Mucosa of descending colon (tissue), 3 donors: ENCODE data around the gene BPIFB2. TPM values are rescaled to one million over a fixed set of nuclear protein-coding genes. Genes with fewer than 3 reads are reported as not detected.
A peak's percentile ranks its signal among the peaks of the same experiment; 100 is the strongest.

Experiments used
- ATAC-seq: fragments of 200-7000 bp; cut with Tn5 transposase; one replicate; pipeline ENCODE4 v1.9.1; 2020; ENCODE audit warnings: mild to moderate bottlenecking, moderate library complexity
- DNase-seq, 3 donors: peaks; one replicate each; pipeline ENCODE4 v3.0.0-alpha.2; 2020
- H3K36me3 ChIP-seq: fragments of 200-600 bp; one replicate; pipeline ENCODE4 v1.8.0; 2021; ENCODE audit warnings: low read depth, mild to moderate bottlenecking
- H3K4me1 ChIP-seq: fragments of 200-600 bp; one replicate; pipeline ENCODE4 v1.8.0; 2021; ENCODE audit warnings: low read depth, mild to moderate bottlenecking
- H3K4me3 ChIP-seq: fragments of 200-600 bp; one replicate; pipeline ENCODE4 v1.8.0; 2021; ENCODE audit warnings: mild to moderate bottlenecking
- H3K9me3 ChIP-seq: fragments of 200-600 bp; one replicate; pipeline ENCODE4 v1.8.0; 2021; ENCODE audit warnings: mild to moderate bottlenecking
- intact Hi-C, 2 donors: fragments of 100-400 bp; cut with DNase I in 1 of 2; cut with micrococcal nuclease in 1 of 2; formaldehyde crosslinking; loops; one replicate each; pipeline versions ENCODE4 v1.11.0 to v1.11.1; 2022; cut with DNase I, micrococcal nuclease
- total RNA-seq, 3 donors: library from RNA; stranded (reverse); fragmentation: NEBNext Ultra II Directional in 2 of 3; extraction: Animal tissue kit (Norgen Biotek cat#: 25700) in 2 of 3; gene quantifications; one replicate each; pipeline versions ENCODE4 v1.2.1 to v1.2.4, GENCODE V29; 2021 to 2023
- TF ChIP-seq, protein P1 (sequence below): fragments of 200-600 bp; IDR thresholded peaks from one replicate; pipeline ENCODE4 v1.8.0; 2022; ENCODE audit warnings: antibody characterized with exemption, mild to moderate bottlenecking
- donor health status: DM: no; HTN: no; CAD: no; lungs with moderate emphysema.
- donor health status: DM: no; HTN: no; CAD: no.
- donor health status: DM: no; HTN: yes; CAD: no.

Gene BPIFB2
- total RNA-seq, 3 donors from 2014 or later = not detected

GRCh38 chr20:32966382-32966781 lies 41.1 kb upstream of the BPIFB2 start:
- ATAC-seq (no peak), DNase-seq (no peak)
- H3K9me3 ChIP-seq = no peaks in the 10 kb centered on the region
- no peaks in the 10 kb centered on the region for H3K36me3 ChIP-seq
- intact Hi-C loops = no loop called here
- no peak overlapping the region for H3K4me3 ChIP-seq
- no peaks in the 10 kb centered on the region for H3K4me1 ChIP-seq
- TF ChIP-seq, protein P1, sequence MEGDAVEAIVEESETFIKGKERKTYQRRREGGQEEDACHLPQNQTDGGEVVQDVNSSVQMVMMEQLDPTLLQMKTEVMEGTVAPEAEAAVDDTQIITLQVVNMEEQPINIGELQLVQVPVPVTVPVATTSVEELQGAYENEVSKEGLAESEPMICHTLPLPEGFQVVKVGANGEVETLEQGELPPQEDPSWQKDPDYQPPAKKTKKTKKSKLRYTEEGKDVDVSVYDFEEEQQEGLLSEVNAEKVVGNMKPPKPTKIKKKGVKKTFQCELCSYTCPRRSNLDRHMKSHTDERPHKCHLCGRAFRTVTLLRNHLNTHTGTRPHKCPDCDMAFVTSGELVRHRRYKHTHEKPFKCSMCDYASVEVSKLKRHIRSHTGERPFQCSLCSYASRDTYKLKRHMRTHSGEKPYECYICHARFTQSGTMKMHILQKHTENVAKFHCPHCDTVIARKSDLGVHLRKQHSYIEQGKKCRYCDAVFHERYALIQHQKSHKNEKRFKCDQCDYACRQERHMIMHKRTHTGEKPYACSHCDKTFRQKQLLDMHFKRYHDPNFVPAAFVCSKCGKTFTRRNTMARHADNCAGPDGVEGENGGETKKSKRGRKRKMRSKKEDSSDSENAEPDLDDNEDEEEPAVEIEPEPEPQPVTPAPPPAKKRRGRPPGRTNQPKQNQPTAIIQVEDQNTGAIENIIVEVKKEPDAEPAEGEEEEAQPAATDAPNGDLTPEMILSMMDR = no peak

GRCh38 chr20:32966881-32967781 lies 40.4 kb upstream of the BPIFB2 start:
- H3K9me3 ChIP-seq = no peaks in the 10 kb centered on the region
- ATAC-seq = peak; percentile 47
- intact Hi-C loops = no loop called here
- no peaks in the 10 kb centered on the region for H3K4me1 ChIP-seq
- peak in 1 of 3 donors; percentile 28 for DNase-seq
- no peaks in the 10 kb centered on the region for H3K36me3 ChIP-seq
- no peak overlapping the region for H3K4me3 ChIP-seq
- TF ChIP-seq, protein P1 = no peak

DNA sequence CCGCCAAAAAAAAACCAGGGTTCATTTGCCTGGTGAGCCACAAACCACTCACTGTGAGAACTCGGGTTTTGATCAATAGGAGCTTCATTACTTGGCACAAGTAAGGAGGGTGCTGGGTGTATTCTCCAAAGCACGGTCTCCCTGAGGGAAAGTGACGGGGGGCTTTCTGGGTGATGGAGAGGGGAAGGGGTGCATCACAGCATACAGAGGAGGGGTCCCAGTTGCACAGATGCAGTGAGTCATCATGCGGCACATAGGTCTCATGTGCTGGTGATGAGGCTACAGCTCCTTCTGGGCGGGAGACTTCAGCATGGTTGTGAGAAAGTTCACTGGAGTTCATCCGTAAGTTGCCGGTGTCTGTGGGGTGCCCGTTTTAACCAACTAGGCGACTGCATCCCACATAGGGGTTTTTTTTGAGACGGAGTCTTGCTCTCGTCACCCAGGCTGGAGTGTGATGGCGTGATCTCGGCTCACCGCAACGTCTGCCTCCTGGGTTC lies 39.5 kb upstream of the BPIFB2 start:
- Histone ChIP-seq H3K4me1 (peaks cover 2% of the 10 kb centered on the region), H3K9me3 (no peaks in the 10 kb centered on the region), H3K4me3 (no peak overlapping the region), H3K36me3 (no peaks in the 10 kb centered on the region)
- ATAC-seq (no peak), DNase-seq (no peak)
- intact Hi-C loops = no loop called here
- TF ChIP-seq, protein P1 = no peak

DNA sequence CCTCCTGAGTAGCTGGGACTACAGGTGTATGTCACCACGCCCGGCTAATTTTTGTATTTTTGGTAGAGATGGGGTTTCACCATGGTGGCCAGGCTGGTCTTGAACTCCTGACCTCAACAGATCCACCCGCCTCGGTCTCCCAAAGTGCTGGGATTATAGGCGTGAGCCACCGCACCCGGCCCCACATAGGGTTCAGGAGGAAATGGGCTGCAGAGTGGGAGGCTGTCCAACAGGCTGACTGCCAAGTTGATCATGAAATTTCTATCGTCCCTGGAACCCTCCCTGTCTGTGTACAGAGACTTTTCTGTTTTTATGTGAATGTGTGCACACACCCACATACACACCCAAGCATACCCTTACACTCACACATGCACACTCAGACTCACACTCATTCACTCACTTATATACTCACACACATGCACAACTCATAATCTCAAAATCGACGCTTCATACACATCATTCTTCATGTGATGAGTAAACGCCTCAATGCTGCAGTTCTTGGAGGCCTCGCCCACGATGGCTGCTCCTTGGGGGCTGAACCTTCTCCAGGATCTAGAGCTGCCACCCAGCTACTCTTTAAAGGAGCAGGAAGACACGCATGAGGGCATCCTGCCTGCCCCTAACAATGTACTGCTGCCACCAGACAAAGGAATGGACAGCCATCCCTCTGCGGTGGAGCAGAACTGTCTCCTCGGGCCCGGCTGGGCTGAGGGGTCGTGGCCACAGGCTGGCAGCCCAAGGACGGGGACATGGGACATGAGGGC lies 38.8 kb upstream of the BPIFB2 start:
- H3K9me3 ChIP-seq = no peaks in the 10 kb centered on the region
- H3K4me3 ChIP-seq = no peak overlapping the region
- peaks cover 2% of the 10 kb centered on the region for H3K4me1 ChIP-seq
- ATAC-seq = no peak
- intact Hi-C loops = no loop called here
- TF ChIP-seq, protein P1 = no peak
- no peaks in the 10 kb centered on the region for H3K36me3 ChIP-seq
- no peak for DNase-seq

DNA sequence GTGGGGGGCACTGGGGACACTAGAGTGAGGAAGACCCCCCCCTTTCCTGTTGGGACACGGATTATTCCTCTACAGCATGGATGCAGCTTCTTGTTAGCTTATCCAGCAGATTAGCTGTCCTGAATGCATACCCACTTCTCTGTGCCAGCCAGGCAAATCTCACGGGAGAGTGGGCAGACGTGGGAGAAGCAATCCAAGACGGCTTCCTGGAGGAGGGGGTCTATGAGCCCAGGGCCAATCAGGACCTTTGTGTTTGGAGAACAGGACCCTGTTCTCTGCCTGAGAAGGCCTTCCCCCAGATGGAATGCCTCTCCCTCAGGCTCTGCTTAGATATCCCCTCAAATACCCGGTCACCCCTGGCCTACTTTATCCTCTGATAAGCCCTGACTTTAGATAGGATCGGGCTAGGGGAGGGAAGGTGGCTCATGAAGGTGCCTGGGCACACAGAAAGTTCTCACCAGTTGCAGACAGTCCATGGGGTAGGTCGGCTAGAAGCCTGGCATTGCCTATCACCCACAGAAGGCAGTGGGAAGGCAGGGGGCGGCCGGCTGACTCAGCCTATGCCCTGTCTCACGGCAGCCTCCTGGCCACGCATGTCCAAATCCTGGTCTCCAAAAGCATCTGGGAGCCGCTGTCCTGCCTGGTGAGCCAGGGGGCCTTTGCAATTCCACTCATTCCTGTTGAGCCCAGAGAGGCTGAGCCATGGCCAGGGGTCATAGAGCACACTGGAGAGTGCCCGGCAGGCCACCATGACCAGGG lies 38.0 kb upstream of the BPIFB2 start:
- intact Hi-C loops = no loop called here
- Histone ChIP-seq H3K36me3 (no peaks in the 10 kb centered on the region), H3K4me3 (no peak overlapping the region), H3K4me1 (peaks cover 2% of the 10 kb centered on the region), H3K9me3 (no peaks in the 10 kb centered on the region)
- no peak for ATAC-seq
- TF ChIP-seq, protein P1 = no peak
- no peak for DNase-seq
